SK-N-SH treated with all-trans-retinoic acid at 6 μM for 48 hours (cell line): ENCODE results near the gene PDIA5.

ENCODE experiments used
- ATAC-seq: fragments of 200-7000 bp; cut with Tn5 transposase; 3 replicates; pipeline ENCODE4 v1.9.1; 2020; ENCODE audit warnings: mild to moderate bottlenecking, moderate library complexity
- BACH2 ChIP-seq: fragments of 250-450 bp; sonication (Bioruptor Pico); IDR thresholded peaks from 2 replicates; pipeline ENCODE4 v1.9.0; 2021; ENCODE audit warnings: mild to moderate bottlenecking, borderline replicate concordance
- CREB5 ChIP-seq: fragments of 250-450 bp; sonication (Bioruptor Pico); IDR thresholded peaks from 2 replicates; pipeline ENCODE4 v1.5.1; 2020; ENCODE audit warnings: low read depth, mild to moderate bottlenecking, moderate library complexity
- CSRNP3 ChIP-seq: fragments of 250-450 bp; sonication (Bioruptor Pico); IDR thresholded peaks from 2 replicates; pipeline ENCODE4 v1.5.1; 2021; ENCODE audit warnings: mild to moderate bottlenecking, moderate library complexity
- ESRRG ChIP-seq: fragments of 250-450 bp; sonication (Bioruptor Pico); IDR thresholded peaks from 2 replicates; pipeline ENCODE4 v1.6.1; 2021; ENCODE audit warnings: mild to moderate bottlenecking
- GLIS3 ChIP-seq: fragments of 250-450 bp; sonication (Bioruptor Pico); IDR thresholded peaks from 2 replicates; pipeline ENCODE4 v1.5.0; 2020; ENCODE audit warnings: mild to moderate bottlenecking, moderate library complexity
- ISL1 ChIP-seq: fragments of 250-450 bp; sonication (Bioruptor Pico); IDR thresholded peaks from 2 replicates; pipeline ENCODE4 v2.1.2; 2022; ENCODE audit warnings: mild to moderate bottlenecking, moderate library complexity
- OSR1 ChIP-seq: fragments of 250-450 bp; sonication (Bioruptor Pico); IDR thresholded peaks from 2 replicates; pipeline ENCODE4 v1.8.0; 2022; ENCODE audit warnings: moderate library complexity, mild to moderate bottlenecking, inconsistent platforms
- PATZ1 ChIP-seq: fragments of 250-450 bp; sonication (Bioruptor Pico); IDR thresholded peaks from 2 replicates; pipeline ENCODE4 v1.8.0; 2020; ENCODE audit warnings: mild to moderate bottlenecking, moderate library complexity, borderline replicate concordance
- POU6F1 ChIP-seq: fragments of 250-450 bp; sonication (Bioruptor Pico); IDR thresholded peaks from 2 replicates; pipeline ENCODE4 v1.8.0; 2021; ENCODE audit warnings: low read depth, mild to moderate bottlenecking, moderate library complexity, borderline replicate concordance
- PPARA ChIP-seq: fragments of 250-450 bp; sonication (Bioruptor Pico); IDR thresholded peaks from 2 replicates; pipeline ENCODE4 v1.5.0; 2020; ENCODE audit warnings: mild to moderate bottlenecking, borderline replicate concordance
- SNAI2 ChIP-seq: fragments of 250-450 bp; sonication (Bioruptor Pico); IDR thresholded peaks from 2 replicates; pipeline ENCODE4 v1.5.0; 2020; ENCODE audit warnings: mild to moderate bottlenecking, moderate library complexity
- TCF4 ChIP-seq: fragments of 250-450 bp; sonication (Bioruptor Pico); IDR thresholded peaks from 2 replicates; pipeline ENCODE4 v1.8.0; 2021; ENCODE audit warnings: mild to moderate bottlenecking, moderate library complexity, borderline replicate concordance
- TOX ChIP-seq: fragments of 250-450 bp; sonication (Bioruptor Pico); IDR thresholded peaks from 2 replicates; pipeline ENCODE4 v1.8.0; 2021; ENCODE audit warnings: mild to moderate bottlenecking, moderate library complexity, borderline replicate concordance
- ZC3H10 ChIP-seq: fragments of 250-450 bp; sonication (Bioruptor Pico); IDR thresholded peaks from 2 replicates; pipeline ENCODE4 v1.5.1; 2021; ENCODE audit warnings: mild to moderate bottlenecking, moderate library complexity
- ZFP3 ChIP-seq: fragments of 250-450 bp; sonication (Bioruptor Pico); IDR thresholded peaks from 2 replicates; pipeline ENCODE4 v1.5.0; 2020; ENCODE audit warnings: mild to moderate bottlenecking, moderate library complexity
- ZFP30 ChIP-seq: fragments of 450-650 bp; formaldehyde crosslinking; IDR thresholded peaks from 2 replicates; pipeline ENCODE4 v1.5.0; 2022; ENCODE audit warnings: mild to moderate bottlenecking, moderate library complexity
- ZNF565 ChIP-seq: fragments of 450-650 bp; formaldehyde crosslinking; conservative IDR thresholded peaks from 2 replicates; pipeline ENCODE4 v1.5.0; 2020; ENCODE audit warnings: low read depth, mild to moderate bottlenecking, moderate library complexity
- ZNF70 ChIP-seq: fragments of 450-650 bp; formaldehyde crosslinking; IDR thresholded peaks from 2 replicates; pipeline ENCODE4 v1.5.0; 2020; ENCODE audit warnings: mild to moderate bottlenecking, moderate library complexity
- ZNF8 ChIP-seq: fragments of 450-650 bp; formaldehyde crosslinking; IDR thresholded peaks from 2 replicates; pipeline ENCODE4 v1.5.0; 2020; ENCODE audit warnings: mild to moderate bottlenecking, moderate library complexity

The PDIA5 gene

GRCh38 chr3:123071146-123071545 is 4.3 kb downstream of the PDIA5 start:
- TF ChIP-seq TCF4 (CRISPR knock-in tag) (no peak), ZC3H10 (CRISPR knock-in tag) (no peak), TOX (CRISPR knock-in tag) (no peak)
- ATAC-seq: no peak

GRCh38 chr3:123071581-123071980 is 4.8 kb downstream of the PDIA5 start:
- TF ChIP-seq PPARA (CRISPR knock-in tag) (no peak), PATZ1 (CRISPR knock-in tag) (no peak), POU6F1 (CRISPR knock-in tag) (no peak), ESRRG (CRISPR knock-in tag) (no peak), ZFP3 (no peak), TCF4 (CRISPR knock-in tag) (no peak), OSR1 (no peak), ZNF70 (CRISPR knock-in tag) (no peak), ZC3H10 (CRISPR knock-in tag) (no peak), SNAI2 (no peak), CREB5 (CRISPR knock-in tag) (no peak), GLIS3 (CRISPR knock-in tag) (no peak), ZFP30 (CRISPR knock-in tag) (no peak)
- ATAC-seq: no peak

- ATAC-seq: no peak
- TF ChIP-seq ZFP3 (no peak), BACH2 (CRISPR knock-in tag) (no peak), ISL1 (CRISPR knock-in tag) (no peak), ZNF8 (CRISPR knock-in tag) (no peak), CREB5 (CRISPR knock-in tag) (no peak), ZFP30 (CRISPR knock-in tag) (no peak), ZNF70 (CRISPR knock-in tag) (no peak), TOX (CRISPR knock-in tag) (no peak), SNAI2 (no peak), ZNF565 (no peak)
These were observed 5.3 kb downstream of the PDIA5 start for GRCh38 chr3:123072152-123072551.

GRCh38 chr3:123072564-123072963 is 5.7 kb downstream of the PDIA5 start:
- ATAC-seq: no peak
- no peak for TF ChIP-seq ZFP30 (CRISPR knock-in tag)
- no peak for TF ChIP-seq CSRNP3

- TF ChIP-seq ZNF70 (CRISPR knock-in tag): peak; percentile 90
- TF ChIP-seq ESRRG (CRISPR knock-in tag): no peak
- ATAC-seq: peak; percentile 14; the same call in 2 of the 3 replicates
These were observed 8.5 kb downstream of the PDIA5 start for GRCh38 chr3:123075359-123075758.
